ENCODE measurements around the gene YIPF5. TPM values are rescaled to one million over a fixed set of nuclear protein-coding genes. Genes with fewer than 3 reads are reported as not detected.

YIPF5 gene
- 59.6 to 82.6 TPM (median 66.6 TPM) in 5 replicates for total RNA-seq (2022; extraction: Qiagen RNA extraction)

DNA sequence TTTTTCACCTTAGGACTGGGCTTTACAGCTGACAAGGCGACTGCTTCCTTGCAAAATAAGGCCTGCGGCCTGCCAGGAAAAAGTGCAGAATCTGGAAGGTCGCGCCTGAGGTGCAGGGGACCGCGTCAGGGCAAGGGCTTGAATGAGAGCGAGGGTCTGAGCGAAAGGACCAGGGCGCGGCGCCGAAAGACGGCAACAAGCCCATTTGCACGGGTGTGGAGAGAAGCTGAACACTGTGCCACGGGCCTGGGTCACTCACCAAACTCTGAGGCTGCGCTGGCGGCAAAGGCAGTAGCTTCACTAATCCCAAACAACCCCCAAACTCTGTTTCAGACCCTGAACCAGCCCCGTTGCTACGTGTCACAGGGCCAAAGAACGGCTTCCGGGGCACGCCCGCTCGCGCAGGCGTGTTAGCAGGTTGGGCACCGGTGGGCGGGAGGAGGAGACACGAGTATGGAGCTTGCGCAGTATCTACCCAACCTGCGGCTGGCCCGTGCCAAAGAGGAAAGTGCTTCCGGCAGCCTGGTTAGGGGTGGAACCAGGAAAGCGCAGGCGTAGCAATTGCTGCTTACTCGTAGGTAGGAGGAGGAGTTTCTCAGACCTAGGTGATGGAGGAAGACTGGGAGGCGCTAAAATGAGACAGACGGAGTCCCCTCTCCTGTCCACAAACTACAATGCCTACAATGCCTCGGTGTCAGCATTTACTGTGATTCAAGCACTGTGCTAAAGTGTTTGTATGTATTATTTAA is at the start of gene YIPF5, which contains the start of gene KCTD16:
YIPF5 (minus strand) TSS at position 384 of the 749 bp plus-strand sequence. CDS start 704 bp downstream, outside the sequence.
KCTD16 (plus strand) TSS at position 598 of the 749 bp plus-strand sequence.

Other genes starting within 250 kb of the YIPF5 start
- 0.01 to 0.07 TPM (median 0.03 TPM) in 5 replicates for gene KCTD16, start 214 bp upstream of the YIPF5 start, total RNA-seq (2022; extraction: Qiagen RNA extraction)

Data from A549 treated with AZD2906 at 1 μM for 4 hours (cell line).